GM12878 (cell line): ENCODE data around the gene ACRV1. TPM values are rescaled to one million over a fixed set of nuclear protein-coding genes. Genes with fewer than 3 reads are reported as not detected.

Source experiments
- ATF7 ChIP-seq: fragments of 450-650 bp; IDR thresholded peaks from 2 replicates; pipeline ENCODE4 v1.6.1; 2016; ENCODE audit warnings: low read depth, mild to moderate bottlenecking
- CEBPB ChIP-seq, 2 experiments: fragments of 150-350 bp in 1 of 2; IDR thresholded peaks; 2 replicates each; pipeline ENCODE4 v1.6.1; 2012 to 2014; ENCODE audit warnings: low read depth in 2 of 2, low read length in 2 of 2, borderline replicate concordance in 1 of 2, inconsistent platforms in 1 of 2
- CREB1 ChIP-seq: IDR thresholded peaks from 2 replicates; pipeline ENCODE4 v1.6.1; 2012; ENCODE audit warnings: low read depth, mild to moderate bottlenecking, inconsistent platforms
- FOXM1 ChIP-seq: IDR thresholded peaks from 2 replicates; pipeline ENCODE4 v1.6.1; 2012; ENCODE audit warnings: low read depth, mild to moderate bottlenecking, inconsistent platforms, low read length, moderate library complexity
- IRF4 ChIP-seq: IDR thresholded peaks from 2 replicates; pipeline ENCODE4 v1.6.1; 2011; ENCODE audit warnings: low read depth, low read length
- MEF2B ChIP-seq: fragments of 450-650 bp; IDR thresholded peaks from 2 replicates; pipeline ENCODE4 v1.6.1; 2018; ENCODE audit warnings: mild to moderate bottlenecking, moderate library complexity; ENCODE audit not compliant: partially characterized antibody, poor library complexity, severe bottlenecking
- MTA2 ChIP-seq: fragments of 450-650 bp; IDR thresholded peaks from 2 replicates; pipeline ENCODE4 v1.6.1; 2016; ENCODE audit warnings: low read depth, mild to moderate bottlenecking, moderate library complexity
- MTA3 ChIP-seq: IDR thresholded peaks from 2 replicates; pipeline ENCODE4 v1.6.1; 2012; ENCODE audit warnings: low read length, inconsistent platforms, borderline replicate concordance
- SIN3A ChIP-seq: IDR thresholded peaks from 2 replicates; pipeline ENCODE4 v1.6.1; 2012; ENCODE audit warnings: low read depth, low read length, improper control_type of control experiment
- SMAD1 ChIP-seq: fragments of 450-650 bp; IDR thresholded peaks from 2 replicates; pipeline ENCODE4 v1.6.1; 2018; ENCODE audit warnings: mild to moderate bottlenecking, low read depth; ENCODE audit not compliant: partially characterized antibody
- SMC3 ChIP-seq: IDR thresholded peaks from 2 replicates; pipeline ENCODE4 v1.6.1; 2011; ENCODE audit warnings: low read length, improper control_type of control experiment, borderline replicate concordance
- ZNF622 ChIP-seq: fragments of 450-650 bp; IDR thresholded peaks from 2 replicates; pipeline ENCODE4 v1.6.1; 2017; ENCODE audit warnings: mild to moderate bottlenecking, inconsistent platforms
- polyA plus RNA-seq, 11 experiments: library from polyadenylated mRNA; depleted of rRNA in 4 of 11; unstranded in 6 of 11; stranded (reverse) in 5 of 11; fragments of >200 nt; fragmentation: Nextera tagmentation in 4 of 11; fragmentation: Illumina TruSeq in 1 of 11; extraction: Ambion mirVana in 4 of 11; extraction: Trizol in 1 of 11; gene quantifications; 1 replicate in 1 of 11; 2 replicates in 10 of 11; pipeline versions ENCODE4 v1.2.1 to v1.2.3, GENCODE V29; 2011 to 2016; ENCODE audit warnings: inconsistent platforms in 2 of 11, missing spikeins in 2 of 11, low read depth in 1 of 11
- total RNA-seq, 4 experiments: library from RNA; depleted of rRNA in 3 of 4; stranded (reverse); fragments of >200 nt in 3 of 4; fragmentation: Illumina TruSeq in 1 of 4; extraction: Trizol in 1 of 4; gene quantifications; 2 replicates each; pipeline versions ENCODE4 v1.2.1 to v1.2.3, GENCODE V29; 2013 to 2021
- TF ChIP-seq, protein P1 (sequence below): fragments of 450-650 bp; IDR thresholded peaks from 2 replicates; pipeline ENCODE4 v1.6.1; 2017; ENCODE audit warnings: mild to moderate bottlenecking, moderate library complexity
- TF ChIP-seq, protein P2 (sequence below): IDR thresholded peaks from 2 replicates; pipeline ENCODE4 v1.6.1; 2012; ENCODE audit warnings: low read depth, low read length, improper control_type of control experiment
- TF ChIP-seq, protein P3 (sequence below): fragments of 450-650 bp; IDR thresholded peaks from 2 replicates; pipeline ENCODE4 v1.6.1; 2014; ENCODE audit warnings: mild to moderate bottlenecking
- TF ChIP-seq, protein P4 (sequence below): IDR thresholded peaks from 2 replicates; pipeline ENCODE4 v1.6.1; 2011; ENCODE audit warnings: low read depth, low read length, improper control_type of control experiment, borderline replicate concordance
- TF ChIP-seq, protein P5 (sequence below): IDR thresholded peaks from 2 replicates; pipeline ENCODE4 v1.6.1; 2011; ENCODE audit warnings: borderline replicate concordance, low read depth, mild to moderate bottlenecking, moderate library complexity, low read length; ENCODE audit not compliant: insufficient read depth, poor library complexity, severe bottlenecking
- TF ChIP-seq, protein P6 (sequence below): IDR thresholded peaks from 2 replicates; pipeline ENCODE4 v1.6.1; 2012; ENCODE audit warnings: low read depth, low read length, improper control_type of control experiment
- TF ChIP-seq, protein P7 (sequence below): IDR thresholded peaks from 2 replicates; pipeline ENCODE4 v1.6.1; 2011; ENCODE audit warnings: borderline replicate concordance, low read depth, mild to moderate bottlenecking, moderate library complexity, mixed read lengths, low read length; ENCODE audit not compliant: insufficient read depth; ENCODE audit errors: extremely low read length

ACRV1 gene
- total and polyA plus RNA-seq, 10 of the 15 experiments (the other 5 are each of a cell fraction or from before 2014, with no cell fraction given) = 0.09 to 0.82 (median 0.23) TPM; not detected in 2

DNA sequence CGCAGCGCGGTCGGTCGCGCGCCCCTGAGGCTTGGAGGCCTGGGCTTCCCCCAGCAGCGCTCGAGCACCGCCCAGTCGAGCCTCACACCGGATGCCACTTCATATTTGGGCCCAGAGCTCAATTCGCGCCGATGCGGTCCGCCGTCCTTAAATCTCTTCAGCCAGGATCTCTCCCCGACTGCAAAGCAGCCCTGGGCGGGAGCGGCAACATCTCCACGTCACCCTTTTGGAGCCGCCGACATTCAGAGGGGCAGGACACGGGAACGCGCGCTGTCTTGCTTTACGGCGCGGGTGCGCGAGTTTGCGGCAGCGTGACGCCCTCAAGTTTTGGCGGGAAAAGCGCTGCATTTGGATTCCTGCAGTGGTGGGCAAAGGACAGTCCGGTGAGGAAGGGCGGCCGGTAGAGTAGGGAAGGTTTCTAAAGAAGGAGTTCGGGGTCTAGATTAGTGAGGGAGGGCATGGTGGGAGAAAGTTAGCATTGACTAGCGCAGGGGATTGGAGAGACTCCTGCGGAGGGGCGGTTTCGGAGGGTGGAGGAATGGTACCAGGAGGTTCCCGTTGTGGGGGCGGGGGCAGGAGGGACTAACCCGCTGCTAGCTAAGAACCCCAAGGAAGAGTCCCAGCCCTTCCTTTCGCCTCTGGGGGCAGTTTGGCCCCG, 54.9 kb downstream of the ACRV1 start (continued):
- TF ChIP-seq, protein P1, sequence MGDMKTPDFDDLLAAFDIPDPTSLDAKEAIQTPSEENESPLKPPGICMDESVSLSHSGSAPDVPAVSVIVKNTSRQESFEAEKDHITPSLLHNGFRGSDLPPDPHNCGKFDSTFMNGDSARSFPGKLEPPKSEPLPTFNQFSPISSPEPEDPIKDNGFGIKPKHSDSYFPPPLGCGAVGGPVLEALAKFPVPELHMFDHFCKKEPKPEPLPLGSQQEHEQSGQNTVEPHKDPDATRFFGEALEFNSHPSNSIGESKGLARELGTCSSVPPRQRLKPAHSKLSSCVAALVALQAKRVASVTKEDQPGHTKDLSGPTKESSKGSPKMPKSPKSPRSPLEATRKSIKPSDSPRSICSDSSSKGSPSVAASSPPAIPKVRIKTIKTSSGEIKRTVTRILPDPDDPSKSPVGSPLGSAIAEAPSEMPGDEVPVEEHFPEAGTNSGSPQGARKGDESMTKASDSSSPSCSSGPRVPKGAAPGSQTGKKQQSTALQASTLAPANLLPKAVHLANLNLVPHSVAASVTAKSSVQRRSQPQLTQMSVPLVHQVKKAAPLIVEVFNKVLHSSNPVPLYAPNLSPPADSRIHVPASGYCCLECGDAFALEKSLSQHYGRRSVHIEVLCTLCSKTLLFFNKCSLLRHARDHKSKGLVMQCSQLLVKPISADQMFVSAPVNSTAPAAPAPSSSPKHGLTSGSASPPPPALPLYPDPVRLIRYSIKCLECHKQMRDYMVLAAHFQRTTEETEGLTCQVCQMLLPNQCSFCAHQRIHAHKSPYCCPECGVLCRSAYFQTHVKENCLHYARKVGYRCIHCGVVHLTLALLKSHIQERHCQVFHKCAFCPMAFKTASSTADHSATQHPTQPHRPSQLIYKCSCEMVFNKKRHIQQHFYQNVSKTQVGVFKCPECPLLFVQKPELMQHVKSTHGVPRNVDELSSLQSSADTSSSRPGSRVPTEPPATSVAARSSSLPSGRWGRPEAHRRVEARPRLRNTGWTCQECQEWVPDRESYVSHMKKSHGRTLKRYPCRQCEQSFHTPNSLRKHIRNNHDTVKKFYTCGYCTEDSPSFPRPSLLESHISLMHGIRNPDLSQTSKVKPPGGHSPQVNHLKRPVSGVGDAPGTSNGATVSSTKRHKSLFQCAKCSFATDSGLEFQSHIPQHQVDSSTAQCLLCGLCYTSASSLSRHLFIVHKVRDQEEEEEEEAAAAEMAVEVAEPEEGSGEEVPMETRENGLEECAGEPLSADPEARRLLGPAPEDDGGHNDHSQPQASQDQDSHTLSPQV = no peak
- peak; percentile 59 for TF ChIP-seq ATF7
- TF ChIP-seq, protein P2, sequence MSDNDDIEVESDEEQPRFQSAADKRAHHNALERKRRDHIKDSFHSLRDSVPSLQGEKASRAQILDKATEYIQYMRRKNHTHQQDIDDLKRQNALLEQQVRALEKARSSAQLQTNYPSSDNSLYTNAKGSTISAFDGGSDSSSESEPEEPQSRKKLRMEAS = no peak; the same call in none of the 2 replicates
- TF ChIP-seq MTA2 = no peak
- TF ChIP-seq MTA3 = peak; percentile 54; the same call in 1 of the 2 replicates
- no peak for TF ChIP-seq SMAD1
- TF ChIP-seq SMC3 = 0 out of 2 replicates have a peak, but pooled peaks have one; percentile 0
- TF ChIP-seq CEBPB (IDR thresholded peaks at IDR 0.05; ENCODE audit: borderline replicate concordance in 1 of 2, low read depth in 2 of 2, low read length in 2 of 2) = no peak
- TF ChIP-seq, protein P3, sequence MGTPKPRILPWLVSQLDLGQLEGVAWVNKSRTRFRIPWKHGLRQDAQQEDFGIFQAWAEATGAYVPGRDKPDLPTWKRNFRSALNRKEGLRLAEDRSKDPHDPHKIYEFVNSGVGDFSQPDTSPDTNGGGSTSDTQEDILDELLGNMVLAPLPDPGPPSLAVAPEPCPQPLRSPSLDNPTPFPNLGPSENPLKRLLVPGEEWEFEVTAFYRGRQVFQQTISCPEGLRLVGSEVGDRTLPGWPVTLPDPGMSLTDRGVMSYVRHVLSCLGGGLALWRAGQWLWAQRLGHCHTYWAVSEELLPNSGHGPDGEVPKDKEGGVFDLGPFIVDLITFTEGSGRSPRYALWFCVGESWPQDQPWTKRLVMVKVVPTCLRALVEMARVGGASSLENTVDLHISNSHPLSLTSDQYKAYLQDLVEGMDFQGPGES = no peak
- TF ChIP-seq FOXM1 = peak; percentile 51; the same call in 1 of the 2 replicates
- TF ChIP-seq, protein P4, sequence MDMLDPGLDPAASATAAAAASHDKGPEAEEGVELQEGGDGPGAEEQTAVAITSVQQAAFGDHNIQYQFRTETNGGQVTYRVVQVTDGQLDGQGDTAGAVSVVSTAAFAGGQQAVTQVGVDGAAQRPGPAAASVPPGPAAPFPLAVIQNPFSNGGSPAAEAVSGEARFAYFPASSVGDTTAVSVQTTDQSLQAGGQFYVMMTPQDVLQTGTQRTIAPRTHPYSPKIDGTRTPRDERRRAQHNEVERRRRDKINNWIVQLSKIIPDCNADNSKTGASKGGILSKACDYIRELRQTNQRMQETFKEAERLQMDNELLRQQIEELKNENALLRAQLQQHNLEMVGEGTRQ = no peak
- peak; percentile 92 for TF ChIP-seq CREB1
- peak; percentile 79 for TF ChIP-seq SIN3A
- TF ChIP-seq, protein P5, sequence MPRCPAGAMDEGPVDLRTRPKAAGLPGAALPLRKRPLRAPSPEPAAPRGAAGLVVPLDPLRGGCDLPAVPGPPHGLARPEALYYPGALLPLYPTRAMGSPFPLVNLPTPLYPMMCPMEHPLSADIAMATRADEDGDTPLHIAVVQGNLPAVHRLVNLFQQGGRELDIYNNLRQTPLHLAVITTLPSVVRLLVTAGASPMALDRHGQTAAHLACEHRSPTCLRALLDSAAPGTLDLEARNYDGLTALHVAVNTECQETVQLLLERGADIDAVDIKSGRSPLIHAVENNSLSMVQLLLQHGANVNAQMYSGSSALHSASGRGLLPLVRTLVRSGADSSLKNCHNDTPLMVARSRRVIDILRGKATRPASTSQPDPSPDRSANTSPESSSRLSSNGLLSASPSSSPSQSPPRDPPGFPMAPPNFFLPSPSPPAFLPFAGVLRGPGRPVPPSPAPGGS = peak; percentile 14
- TF ChIP-seq, protein P6, sequence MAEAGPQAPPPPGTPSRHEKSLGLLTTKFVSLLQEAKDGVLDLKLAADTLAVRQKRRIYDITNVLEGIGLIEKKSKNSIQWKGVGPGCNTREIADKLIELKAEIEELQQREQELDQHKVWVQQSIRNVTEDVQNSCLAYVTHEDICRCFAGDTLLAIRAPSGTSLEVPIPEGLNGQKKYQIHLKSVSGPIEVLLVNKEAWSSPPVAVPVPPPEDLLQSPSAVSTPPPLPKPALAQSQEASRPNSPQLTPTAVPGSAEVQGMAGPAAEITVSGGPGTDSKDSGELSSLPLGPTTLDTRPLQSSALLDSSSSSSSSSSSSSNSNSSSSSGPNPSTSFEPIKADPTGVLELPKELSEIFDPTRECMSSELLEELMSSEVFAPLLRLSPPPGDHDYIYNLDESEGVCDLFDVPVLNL = peak; percentile 91
- TF ChIP-seq ZNF622 = no peak
- TF ChIP-seq MEF2B = no peak
- TF ChIP-seq, protein P7, sequence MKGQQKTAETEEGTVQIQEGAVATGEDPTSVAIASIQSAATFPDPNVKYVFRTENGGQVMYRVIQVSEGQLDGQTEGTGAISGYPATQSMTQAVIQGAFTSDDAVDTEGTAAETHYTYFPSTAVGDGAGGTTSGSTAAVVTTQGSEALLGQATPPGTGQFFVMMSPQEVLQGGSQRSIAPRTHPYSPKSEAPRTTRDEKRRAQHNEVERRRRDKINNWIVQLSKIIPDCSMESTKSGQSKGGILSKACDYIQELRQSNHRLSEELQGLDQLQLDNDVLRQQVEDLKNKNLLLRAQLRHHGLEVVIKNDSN = no peak
- no peak for TF ChIP-seq IRF4
